ENCODE results near the gene NOC3L. TPM values are rescaled to one million over a fixed set of nuclear protein-coding genes. Genes with fewer than 3 reads are reported as not detected.

Gene NOC3L, protein sequence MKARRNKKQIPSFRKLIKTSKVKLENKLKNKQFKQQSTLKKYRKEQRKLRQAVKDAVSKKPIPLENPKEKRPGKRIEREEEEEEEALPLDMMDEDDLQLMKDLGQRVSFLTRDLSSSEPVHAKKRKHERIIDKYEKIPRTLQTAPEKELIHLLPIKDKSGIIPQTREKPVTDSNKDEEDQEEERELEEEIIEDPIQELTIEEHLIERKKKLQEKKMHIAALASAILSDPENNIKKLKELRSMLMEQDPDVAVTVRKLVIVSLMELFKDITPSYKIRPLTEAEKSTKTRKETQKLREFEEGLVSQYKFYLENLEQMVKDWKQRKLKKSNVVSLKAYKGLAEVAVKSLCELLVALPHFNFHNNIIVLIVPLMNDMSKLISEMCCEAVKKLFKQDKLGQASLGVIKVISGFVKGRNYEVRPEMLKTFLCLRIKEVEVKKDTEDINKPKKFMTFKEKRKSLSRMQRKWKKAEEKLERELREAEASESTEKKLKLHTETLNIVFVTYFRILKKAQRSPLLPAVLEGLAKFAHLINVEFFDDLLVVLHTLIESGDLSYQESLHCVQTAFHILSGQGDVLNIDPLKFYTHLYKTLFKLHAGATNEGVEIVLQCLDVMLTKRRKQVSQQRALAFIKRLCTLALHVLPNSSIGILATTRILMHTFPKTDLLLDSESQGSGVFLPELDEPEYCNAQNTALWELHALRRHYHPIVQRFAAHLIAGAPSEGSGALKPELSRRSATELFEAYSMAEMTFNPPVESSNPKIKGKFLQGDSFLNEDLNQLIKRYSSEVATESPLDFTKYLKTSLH
- total RNA-seq, result 10 to 100 TPM; 20.6 to 27.4 (median 25.9) TPM

DNA sequence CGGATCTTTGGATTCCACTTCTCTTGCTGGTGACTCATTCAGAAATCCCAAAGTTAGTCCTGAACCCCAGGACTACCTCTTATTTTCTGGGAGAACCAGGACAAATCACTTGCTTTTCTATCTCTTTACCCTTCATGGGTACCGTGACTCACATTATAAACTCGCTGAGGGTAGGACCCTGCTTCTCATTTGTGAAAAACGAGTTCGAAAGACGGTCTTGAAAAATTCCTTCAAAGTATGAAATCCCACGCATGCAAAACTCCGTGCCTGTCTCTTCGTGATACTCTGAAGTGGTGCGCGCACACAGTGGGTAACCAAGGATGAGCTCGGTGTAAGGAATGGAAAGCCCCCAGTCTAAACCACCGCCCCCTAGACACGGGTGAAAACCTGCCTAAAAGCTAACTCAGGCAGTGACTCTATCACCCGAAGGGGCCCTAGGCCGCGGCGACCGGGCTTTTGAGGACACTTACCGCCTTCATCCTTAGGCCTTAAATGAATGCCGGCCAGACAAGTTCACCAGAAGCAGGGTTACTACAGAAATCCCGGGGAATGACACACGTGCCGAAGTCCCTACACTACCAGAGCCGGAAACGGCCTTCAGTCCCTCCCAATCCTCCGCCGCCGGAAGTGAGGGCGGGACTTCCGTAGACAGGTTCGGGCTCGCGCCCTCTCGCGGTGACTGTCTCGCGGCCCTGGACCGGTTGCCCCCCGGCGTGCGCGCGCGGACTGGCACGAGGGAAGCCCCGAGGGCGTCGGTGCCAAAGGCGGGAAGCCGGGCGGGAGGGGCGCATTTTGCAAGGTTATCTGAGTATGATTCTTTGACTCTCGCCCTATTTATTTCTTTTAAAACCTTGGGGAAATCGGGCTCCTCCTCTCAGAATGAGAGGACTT, at the start of gene NOC3L:
Gene NOC3L, minus strand, starts transcription at position 580 of the 891 bp plus-strand sequence. Its CDS starts 101 bp downstream, at position 479.
- DNase-seq (ENCODE audit: low spot score in 2 of 2), result peak; percentile 91 to 94
- H3K4me3 ChIP-seq, result peak within 1 kb of the TSS; percentile 40 to 79 (median 68)
- TF ChIP-seq EP300 (IDR thresholded peaks at IDR 0.05), result peak; percentile 77 to 80
- TF ChIP-seq, protein P1, sequence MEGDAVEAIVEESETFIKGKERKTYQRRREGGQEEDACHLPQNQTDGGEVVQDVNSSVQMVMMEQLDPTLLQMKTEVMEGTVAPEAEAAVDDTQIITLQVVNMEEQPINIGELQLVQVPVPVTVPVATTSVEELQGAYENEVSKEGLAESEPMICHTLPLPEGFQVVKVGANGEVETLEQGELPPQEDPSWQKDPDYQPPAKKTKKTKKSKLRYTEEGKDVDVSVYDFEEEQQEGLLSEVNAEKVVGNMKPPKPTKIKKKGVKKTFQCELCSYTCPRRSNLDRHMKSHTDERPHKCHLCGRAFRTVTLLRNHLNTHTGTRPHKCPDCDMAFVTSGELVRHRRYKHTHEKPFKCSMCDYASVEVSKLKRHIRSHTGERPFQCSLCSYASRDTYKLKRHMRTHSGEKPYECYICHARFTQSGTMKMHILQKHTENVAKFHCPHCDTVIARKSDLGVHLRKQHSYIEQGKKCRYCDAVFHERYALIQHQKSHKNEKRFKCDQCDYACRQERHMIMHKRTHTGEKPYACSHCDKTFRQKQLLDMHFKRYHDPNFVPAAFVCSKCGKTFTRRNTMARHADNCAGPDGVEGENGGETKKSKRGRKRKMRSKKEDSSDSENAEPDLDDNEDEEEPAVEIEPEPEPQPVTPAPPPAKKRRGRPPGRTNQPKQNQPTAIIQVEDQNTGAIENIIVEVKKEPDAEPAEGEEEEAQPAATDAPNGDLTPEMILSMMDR (IDR thresholded peaks at IDR 0.05), result peak; percentile 89 to 95 (median 90)
- TF ChIP-seq POLR2A (IDR thresholded peaks at IDR 0.05), result no peak
- H3K27ac ChIP-seq, result peak within 1 kb of the TSS in 3 of 4 donors; percentile 74 to 82 (median 80)
- 1% methylated on average over 53 to 54 of the region's 55 CpGs for WGBS, 2 donors
- H3K36me3 ChIP-seq, result peaks cover 0 to 19% (median 0%) of the 10 kb centered on the region in 3 donors
- H3K27me3 ChIP-seq, result no peaks in the 10 kb centered on the region
- H3K4me1 ChIP-seq, result peaks cover 0 to 34% (median 14%) of the 10 kb centered on the region in 4 donors
- no peaks in the 10 kb centered on the region for H3K9me3 ChIP-seq

DNA sequence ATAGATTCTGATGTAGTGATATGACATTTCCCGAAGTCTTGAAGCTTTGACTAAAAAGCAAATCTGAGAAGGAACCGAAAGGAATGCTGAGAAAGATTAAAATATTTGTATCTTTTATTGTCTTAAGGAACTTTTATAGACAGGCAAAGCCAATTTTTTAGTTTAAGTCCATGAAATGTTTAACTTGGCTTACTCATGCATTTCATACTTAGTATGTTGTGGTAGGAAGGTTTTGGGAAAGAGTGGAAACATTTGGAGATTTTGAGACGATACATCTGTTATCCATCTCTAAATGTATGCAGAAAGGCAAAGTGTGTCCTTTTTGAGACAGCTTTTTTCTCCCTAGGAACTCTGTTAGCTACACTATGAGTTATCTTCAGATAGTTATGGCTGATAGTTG, 49.7 kb upstream of the NOC3L start:
- no peak for DNase-seq (ENCODE audit: low spot score in 2 of 2)
- H3K27me3 ChIP-seq, result no peaks in the 10 kb centered on the region
- no peaks in the 10 kb centered on the region for H3K9me3 ChIP-seq
- TF ChIP-seq POLR2A (IDR thresholded peaks at IDR 0.05), result no peak
- TF ChIP-seq, protein P1 (IDR thresholded peaks at IDR 0.05), result no peak
- 47 to 60% methylated on average over 3 of the region's 3 CpGs for WGBS, 2 donors
- H3K27ac ChIP-seq, result no peak overlapping the region
- no peaks in the 10 kb centered on the region for H3K36me3 ChIP-seq
- H3K4me3 ChIP-seq, result no peak overlapping the region
- H3K4me1 ChIP-seq, result peaks cover 0 to 62% (median 5%) of the 10 kb centered on the region in 4 donors

DNA sequence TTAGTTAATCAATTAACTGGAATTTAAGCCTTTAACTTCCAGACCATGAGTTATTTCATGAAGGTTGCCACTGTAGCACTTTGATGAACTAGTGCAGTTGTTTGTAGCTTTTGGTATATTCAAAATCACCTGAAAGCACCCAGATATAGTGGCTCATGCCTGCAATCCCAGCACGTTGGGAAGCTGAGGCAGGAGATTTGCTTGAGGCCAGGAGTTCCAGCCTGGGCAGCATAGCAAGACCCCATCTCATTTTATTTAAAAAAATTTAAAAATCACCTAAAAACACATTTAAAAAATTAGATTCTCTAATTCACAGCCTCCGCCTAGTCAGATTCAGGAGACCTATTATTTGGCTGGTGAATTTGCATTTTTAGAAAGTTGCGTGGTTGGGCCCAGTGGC, 48.6 kb upstream of the NOC3L start:
- no peak for DNase-seq (ENCODE audit: low spot score in 2 of 2)
- Histone ChIP-seq H3K27ac (no peak overlapping the region), H3K36me3 (no peaks in the 10 kb centered on the region), H3K4me1 (peaks cover 0 to 66% (median 5%) of the 10 kb centered on the region in 4 donors), H3K9me3 (no peaks in the 10 kb centered on the region), H3K4me3 (no peak overlapping the region), H3K27me3 (no peaks in the 10 kb centered on the region)
- WGBS, 2 donors, result 88% methylated on average over 3 of the region's 3 CpGs
- TF ChIP-seq, protein P1 (IDR thresholded peaks at IDR 0.05), result no peak
- TF ChIP-seq EP300 (IDR thresholded peaks at IDR 0.05) (no peak), POLR2A (IDR thresholded peaks at IDR 0.05) (no peak)

DNA sequence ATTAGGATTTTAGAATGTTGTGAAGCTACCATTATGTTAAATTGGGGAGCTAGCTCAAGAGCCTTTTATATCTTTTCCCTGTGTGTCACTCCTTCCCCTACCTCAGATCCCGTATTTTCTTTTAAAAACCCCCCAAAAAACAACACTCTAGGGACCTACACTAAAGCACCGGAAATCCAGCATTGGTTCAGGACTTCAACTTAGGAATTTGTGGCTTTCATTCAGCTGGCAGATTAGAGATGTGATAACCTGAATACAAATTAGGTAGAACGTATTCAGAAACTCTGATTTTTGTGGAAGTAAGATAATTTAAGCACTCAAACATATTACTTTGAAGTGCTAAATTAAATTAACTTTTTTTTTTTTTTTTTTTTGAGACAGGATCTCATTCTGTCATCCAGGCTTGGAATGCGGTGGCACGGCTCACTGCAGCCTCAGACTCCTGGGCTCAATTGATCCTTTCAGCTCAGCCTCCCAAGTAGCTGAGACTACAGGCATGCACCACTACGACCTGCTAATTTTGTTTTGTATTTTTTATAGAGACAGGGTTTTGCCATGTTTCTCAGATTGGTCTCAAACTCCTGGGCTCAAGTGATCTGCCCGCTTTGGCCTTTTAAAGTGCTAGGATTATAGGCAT, 46.4 kb upstream of the NOC3L start:
- 44 to 45% methylated on average over 7 of the region's 7 CpGs for WGBS, 2 donors
- Histone ChIP-seq H3K4me3 (no peak overlapping the region), H3K9me3 (no peaks in the 10 kb centered on the region), H3K4me1 (peaks cover 0 to 85% (median 16%) of the 10 kb centered on the region in 4 donors), H3K27ac (no peak overlapping the region), H3K36me3 (no peaks in the 10 kb centered on the region), H3K27me3 (no peaks in the 10 kb centered on the region)
- TF ChIP-seq EP300 (IDR thresholded peaks at IDR 0.05) (no peak), POLR2A (IDR thresholded peaks at IDR 0.05) (no peak)
- TF ChIP-seq, protein P1 (IDR thresholded peaks at IDR 0.05), result no peak
- no peak for DNase-seq (ENCODE audit: low spot score in 2 of 2)
